CD4-positive, alpha-beta T cell treated with Interleukin-1 beta for 1 hour (primary cell): ENCODE results near the gene TRIM44.
"Not testable (repeated sequence)": the region's sequence is repeated elsewhere in the genome, so short reads cannot be mapped to it uniquely, and the experiment has no call there.

Source experiments
- DNase-seq, 2 donors: peaks; one replicate each; pipeline ENCODE4 v3.0.0-alpha.2; 2020 to 2022

TRIM44 gene

GRCh38 chr11:35721651-35722282 lies 59.2 kb downstream of the TRIM44 start:
- DNase-seq, result no peak

DNA sequence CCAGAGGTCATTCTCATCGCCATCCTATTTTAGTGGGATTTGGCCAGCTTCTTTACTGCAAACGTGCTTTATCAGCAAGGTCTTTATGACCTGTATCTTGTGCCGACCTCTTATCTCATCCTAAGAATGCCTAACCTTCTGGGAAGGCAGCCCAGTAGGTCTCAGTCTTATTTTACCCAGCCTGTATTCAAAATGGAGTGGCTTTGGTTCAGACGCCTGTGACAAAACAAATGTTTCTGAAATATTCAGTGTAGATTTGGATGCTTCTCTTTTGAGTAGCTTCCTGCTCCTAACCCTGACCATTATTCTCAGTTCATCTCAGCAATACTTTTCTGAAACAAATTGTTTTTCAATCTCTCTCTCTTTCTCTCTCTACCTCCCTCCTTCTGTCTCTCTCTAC lies 60.1 kb downstream of the TRIM44 start:
- DNase-seq, result no peak

GRCh38 chr11:35723493-35723892 lies 60.9 kb downstream of the TRIM44 start:
- no peak for DNase-seq

DNA sequence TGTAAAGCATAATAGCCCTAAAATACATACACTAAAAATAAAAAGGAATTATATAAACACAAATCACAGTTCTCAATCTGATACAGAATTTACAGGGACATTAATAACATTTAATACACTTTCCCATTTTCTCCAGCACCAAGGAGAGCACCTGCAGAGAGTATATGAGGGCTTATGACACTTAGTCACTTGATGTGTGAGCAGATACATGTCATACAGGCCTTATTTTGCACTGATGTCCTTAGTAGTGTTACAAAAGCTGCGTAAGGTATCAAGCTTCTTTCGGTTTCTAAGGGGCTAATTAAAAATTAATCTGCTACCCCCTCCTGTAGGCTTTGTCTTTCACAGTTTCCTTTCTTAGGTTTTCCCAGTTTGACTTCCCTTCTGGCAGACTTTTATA lies 61.3 kb downstream of the TRIM44 start:
- DNase-seq, result no peak

- no peak for DNase-seq
These were observed 63.3 kb downstream of the TRIM44 start for GRCh38 chr11:35725885-35726284.

DNA sequence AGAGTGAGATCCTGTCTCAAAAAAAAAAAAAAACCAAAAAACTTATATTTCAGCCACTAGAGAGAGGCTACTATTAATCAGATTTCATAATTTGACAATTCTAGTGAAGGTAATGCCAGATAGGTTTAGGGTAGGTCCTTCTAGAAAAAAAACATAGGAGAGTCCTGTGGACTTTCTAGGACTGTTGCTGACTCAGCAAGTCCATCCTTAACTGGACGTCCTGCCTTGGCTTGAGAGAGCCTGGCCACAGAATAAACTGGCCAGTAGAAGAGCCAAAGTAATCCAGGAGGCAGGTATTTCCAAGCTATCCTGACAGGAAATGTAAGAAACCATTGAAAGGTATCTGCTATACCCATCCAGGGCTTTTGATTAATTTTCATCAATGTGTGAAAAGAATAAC lies 64.6 kb downstream of the TRIM44 start:
- DNase-seq, result no peak

- no peak for DNase-seq
These were observed 67.7 kb downstream of the TRIM44 start for GRCh38 chr11:35730254-35730653.

GRCh38 chr11:35734669-35735410 lies 72.3 kb downstream of the TRIM44 start:
- DNase-seq, result no peak

DNA sequence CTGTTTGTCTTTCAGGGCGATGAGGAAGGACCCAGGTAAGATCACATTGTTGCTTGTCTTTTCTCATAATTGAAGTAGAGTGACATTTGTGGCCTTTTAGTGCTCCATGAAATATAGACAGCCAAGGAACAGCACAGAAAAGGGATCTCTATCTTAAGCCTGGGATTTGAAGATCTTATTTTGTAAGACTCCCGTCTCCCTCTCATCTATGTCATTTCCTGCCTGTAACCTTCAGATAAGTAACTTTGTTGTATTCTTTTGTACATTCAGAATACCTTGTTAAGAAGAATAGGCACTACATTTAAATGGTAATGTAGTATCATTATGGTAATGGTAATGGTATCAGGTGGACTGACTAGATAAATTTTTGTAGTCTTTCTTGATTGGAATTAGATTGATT lies 72.8 kb downstream of the TRIM44 start:
- no peak for DNase-seq

- no peak for DNase-seq
These were observed 73.3 kb downstream of the TRIM44 start for GRCh38 chr11:35735903-35736302.

DNA sequence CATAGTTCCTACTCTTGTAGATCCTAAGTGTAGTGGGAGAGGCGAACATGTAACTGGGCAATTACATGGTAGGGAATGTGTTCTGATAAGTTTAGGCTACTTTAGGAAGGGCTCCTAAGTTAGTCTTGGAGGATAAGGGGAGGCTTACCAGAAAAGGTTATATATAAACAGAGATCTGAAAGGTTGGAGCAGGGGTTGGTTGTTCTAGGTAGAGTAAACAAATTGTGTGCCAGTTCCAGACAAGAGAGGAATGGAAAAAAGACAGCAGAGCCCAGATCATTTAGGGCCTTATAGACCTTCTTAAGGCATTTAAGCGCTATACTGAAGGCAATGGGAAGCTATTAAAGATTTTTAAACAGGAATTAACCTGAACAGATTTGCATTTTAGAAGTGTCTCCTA lies 74.4 kb downstream of the TRIM44 start:
- DNase-seq, result no peak

GRCh38 chr11:35740061-35740799 lies 77.7 kb downstream of the TRIM44 start:
- no peak for DNase-seq

- DNase-seq, result no peak
These were observed 80.3 kb downstream of the TRIM44 start for GRCh38 chr11:35742707-35743454.

DNA sequence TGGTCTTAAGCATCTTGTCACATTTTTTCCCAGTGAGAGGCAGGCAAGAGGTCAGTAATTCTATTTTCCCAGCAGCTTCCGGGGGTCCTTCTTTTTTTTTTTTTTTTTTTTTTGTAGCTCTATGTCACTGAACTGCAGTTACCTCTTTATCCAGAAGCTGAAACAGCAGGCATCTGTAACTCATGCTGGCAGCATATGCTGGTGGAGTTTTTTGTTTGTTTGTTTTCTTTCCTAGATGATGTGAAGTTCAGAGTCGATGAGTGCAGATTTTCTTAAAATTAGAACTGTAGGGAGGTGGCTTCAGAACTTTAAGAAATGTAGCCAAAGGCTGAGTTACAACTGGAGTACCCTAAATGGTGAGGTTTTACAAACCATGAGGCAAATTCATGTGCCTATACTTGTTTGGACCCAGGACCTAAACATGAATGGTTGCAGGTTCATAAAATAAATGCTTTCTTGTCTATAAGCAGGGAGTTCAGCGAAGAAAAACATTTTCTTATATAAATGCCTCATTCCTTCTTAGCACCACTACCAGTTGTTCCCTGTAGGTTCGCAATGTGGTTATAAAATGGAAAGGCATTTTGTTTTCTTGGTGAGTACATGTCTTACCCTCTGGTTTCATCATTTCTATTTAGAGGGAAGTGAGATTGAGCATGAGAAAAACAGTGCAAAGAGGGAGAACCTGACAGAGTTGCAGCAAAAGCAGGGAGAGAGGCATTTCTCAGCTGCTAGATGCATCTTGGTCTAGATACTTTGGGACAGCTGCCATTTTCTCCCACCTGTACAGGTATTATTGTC lies 84.0 kb downstream of the TRIM44 start:
- no peak for DNase-seq

DNA sequence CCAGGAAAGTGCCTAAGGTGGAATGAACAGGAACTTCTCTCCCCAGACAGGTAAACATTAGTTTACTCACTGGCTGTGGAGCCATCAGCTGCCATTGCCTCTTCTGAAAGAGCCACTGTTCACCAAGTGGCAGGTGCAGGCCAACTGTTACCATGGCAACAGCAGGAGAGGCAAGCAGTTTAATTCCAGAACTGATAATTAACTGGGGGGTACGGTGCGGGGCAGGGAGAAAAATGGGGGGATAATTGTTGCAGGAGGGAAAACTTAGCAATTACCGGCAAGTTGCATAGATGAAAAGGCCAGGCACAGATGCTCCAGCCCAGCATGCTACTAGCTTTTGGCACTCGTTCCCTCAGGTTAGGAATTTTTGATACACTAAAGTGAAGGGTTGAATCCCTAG lies 85.1 kb downstream of the TRIM44 start:
- DNase-seq, result no peak

GRCh38 chr11:35748644-35749043 lies 86.1 kb downstream of the TRIM44 start:
- no peak for DNase-seq

DNA sequence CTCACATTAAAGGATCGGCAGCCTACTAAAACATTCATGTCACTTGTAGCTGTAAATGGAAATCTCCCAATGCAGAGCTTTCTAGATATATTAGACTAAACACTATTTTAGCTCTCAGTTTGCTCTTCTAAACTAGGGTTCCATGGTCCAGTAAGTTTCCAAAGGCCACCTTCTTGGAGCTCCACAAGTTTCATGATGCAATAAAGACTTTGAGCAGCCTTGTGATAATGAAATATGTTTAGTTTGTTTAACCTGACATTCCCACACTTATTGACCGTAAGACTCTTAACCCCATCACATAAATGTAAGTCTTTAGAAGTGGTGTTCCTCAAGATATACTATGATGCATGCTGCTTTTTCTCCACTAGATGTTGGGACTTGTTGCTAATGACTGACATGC lies 87.7 kb downstream of the TRIM44 start:
- no peak for DNase-seq

DNA sequence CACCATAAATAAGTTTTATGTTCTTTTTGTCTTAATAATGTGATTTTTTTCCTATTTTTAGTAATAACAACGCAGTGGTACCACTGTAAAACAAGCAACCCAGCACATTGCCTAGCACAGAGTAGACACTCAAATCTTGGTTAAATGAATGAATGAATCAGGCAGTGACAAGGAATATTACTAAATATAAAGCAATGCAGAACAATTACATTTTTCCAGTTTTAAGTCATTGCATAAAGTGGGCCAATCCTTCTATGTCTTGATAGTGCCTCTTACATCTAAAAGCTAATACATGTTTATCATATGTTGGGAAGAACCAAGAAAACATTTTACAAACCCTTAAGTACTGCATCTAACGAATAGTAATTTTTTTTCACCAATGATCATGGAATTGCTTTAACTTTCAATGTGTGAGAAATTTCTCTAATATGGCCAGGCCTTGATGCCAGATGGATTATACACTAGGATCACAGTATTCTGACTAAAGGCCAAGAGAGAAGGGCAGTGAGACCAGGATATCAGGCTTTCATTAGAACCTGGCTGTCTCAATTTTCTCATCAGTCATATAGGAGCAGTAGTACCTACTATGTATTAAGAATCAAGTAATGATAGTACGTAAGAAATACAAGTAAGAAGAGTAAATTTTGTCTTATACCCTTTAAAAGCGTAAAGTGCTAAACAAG lies 88.5 kb downstream of the TRIM44 start:
- no peak for DNase-seq

DNA sequence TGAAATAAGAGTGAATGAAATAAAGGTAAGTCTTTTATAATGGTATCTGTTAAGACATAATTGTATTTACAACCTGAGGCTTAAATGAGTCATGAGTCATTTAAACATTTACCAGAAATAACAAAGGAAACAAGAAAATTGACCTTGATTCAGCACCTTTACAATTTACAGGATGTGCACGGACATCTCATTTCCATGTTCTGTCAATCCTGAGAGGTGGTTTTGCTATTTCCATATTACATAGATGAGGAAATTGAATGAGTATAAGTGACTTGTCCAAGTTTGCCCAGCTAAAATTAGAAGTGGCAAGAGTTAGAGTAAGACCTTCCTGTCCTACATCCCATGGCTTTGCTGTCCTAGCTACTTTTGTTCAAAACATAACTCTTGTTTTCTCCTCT lies 89.1 kb downstream of the TRIM44 start:
- no peak for DNase-seq

GRCh38 chr11:35752115-35752514 lies 89.5 kb downstream of the TRIM44 start:
- no peak for DNase-seq

- not testable (repeated sequence) for DNase-seq
These were observed 91.0 kb downstream of the TRIM44 start for GRCh38 chr11:35753573-35753972.

- DNase-seq, result not testable (repeated sequence)
These were observed 97.4 kb downstream of the TRIM44 start for GRCh38 chr11:35759951-35760350.
